NCI-H2107 (cell line): Measurements from ENCODE around the gene SPDYE3.
"Not testable (repeated sequence)": the region's sequence is repeated elsewhere in the genome, so short reads cannot be mapped to it uniquely, and the experiment has no call there.

Experiments
- DNase-seq: peaks from one replicate; lab custom pipeline; 2025; lab: John Stamatoyannopoulos, UW

The SPDYE3 gene

DNA sequence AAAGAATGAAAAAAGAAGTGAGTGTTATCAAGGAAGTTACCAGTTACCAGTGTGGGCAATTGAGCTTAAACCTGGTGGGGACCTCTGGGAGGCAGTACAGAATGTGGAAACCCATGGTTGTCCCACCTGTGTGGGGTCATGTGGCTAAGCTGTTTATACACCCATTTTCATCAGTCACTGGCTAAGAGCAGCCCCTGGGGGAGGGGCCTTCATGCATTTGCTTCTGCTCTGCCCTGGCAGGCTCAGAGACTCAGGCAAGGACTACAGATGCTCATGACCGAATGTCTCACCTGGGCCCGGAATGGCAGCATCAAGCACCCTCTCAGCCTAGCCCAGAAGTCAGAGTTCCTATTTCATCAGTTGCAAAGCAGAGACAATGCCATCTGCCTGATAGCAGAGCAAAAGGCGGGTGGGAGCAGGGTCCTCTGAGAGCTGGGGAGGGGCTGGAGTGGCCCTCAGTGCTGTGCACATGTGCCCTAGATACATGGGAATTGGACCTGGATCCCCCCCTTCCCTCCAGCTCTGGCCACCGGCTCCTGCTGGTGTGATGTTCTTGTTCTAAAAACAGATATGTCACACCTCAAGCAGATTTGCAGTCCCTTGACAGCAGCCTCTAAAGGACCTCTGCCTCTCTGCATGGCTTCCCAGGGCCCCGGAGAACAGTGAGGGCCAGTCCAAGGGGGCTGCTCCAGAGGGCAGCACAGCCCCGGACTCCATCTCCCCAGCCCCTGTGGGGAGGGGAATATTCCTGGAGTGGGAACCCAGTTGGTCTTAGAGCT lies 20.1 kb upstream of the SPDYE3 start:
- not testable (repeated sequence) for DNase-seq

DNA sequence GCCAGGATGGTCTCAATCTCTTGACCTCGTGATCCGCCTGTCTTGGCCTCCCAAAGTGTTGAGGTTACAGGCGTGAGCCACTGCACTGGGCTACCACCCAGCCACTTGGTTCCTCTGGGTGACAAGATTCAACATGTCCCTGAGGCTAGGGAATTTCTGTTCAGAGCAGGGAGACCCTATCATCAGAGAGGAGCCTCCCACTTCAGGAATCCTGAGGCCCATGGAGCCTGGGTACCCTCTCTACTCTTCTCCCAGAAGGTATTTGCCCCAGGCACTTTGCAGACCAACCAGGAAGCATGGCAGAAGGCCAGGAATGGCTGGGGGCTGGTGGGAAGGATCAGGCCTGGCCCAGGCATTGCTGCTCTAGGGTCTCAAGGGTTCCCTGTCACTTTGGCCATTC lies 19.2 kb upstream of the SPDYE3 start:
- DNase-seq: not testable (repeated sequence)

DNA sequence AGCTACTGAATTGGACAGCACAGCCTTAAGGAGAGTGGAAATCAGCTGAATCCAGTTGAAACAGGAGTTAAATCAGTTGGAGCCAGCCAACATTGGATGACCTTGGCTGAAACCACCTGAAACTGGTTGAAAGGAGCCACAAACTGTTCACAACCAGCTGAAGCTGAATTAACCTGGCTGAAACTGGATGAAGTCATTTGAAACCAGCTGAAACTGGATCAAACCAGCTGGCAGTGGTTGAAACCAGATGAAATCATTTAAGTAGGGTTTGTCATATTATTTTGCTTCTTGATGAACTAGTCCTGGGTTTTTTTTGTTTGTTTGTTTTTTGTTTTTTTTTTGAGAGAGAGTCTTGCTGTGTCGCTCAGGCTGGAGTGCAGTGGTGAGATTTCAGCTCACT lies 15.3 kb upstream of the SPDYE3 start:
- not testable (repeated sequence) for DNase-seq

DNA sequence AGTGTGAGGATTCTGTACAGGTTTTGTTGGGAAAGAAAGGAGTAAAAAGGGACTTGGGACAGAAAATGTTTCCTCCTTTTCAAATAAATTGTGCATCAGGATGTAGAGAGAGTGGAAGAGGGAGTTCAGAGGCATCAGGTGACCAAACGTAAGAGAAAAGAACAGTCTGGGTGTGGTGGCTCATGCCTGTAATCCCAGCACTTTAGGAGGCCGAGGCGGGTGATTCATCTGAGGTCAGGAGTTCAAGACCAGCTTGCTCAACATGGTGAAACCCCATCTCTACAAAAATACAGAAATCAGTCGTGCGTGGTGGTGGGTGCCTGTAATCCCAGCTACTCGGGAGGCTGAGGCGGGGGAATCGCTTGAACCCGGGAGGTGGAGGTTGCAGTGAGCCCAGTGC lies 12.2 kb upstream of the SPDYE3 start:
- not testable (repeated sequence) for DNase-seq

DNA sequence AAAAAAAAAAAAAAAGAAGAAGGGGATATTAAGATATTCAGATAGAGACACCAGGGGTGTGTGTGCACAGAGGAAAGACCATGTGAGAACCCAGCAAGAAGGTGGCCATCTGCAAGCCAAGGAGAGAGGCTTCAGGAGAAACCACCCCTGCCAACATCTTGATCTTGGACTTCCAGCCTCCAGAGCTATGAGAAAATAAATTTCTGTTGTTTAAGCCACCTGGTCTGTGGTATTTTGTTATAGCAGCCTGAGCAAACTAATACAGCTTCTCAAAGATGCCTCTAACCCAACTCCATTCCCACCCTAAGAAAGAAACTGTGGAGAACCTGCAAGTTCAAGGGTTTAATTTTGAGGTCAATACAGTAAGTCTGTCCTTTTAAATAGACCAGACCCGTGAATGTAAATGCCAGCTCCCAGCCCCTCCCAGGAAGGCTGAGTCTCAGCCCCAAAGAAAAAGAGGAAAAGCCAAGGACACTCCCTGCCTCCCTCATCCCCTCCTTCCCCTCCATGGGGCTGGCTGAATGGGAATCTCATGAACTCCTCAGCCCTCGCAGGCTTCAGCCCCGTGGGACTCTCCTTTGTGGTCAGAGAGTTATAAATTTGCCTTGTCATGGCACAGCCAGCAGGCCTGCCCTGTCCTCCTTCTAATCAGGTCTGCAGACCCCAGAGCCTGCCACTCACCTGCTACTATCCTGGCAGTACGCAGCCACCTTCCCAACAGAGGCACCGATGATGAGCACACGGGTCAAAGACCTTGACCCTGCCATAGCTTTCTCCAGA lies 9.5 kb upstream of the SPDYE3 start:
- DNase-seq: not testable (repeated sequence)

DNA sequence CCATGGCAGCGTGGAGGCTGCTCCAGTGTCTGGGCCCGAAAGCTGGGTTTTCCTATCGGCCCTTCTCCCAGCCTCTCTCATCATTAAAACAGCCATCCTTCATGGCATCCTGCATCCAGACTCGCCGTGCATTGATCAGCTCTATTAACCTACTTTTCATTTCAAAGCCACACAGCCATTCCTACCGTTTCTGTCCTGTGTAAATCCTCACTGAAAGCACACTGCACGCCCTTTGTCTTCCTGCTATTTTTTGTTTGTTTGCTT lies 8.9 kb upstream of the SPDYE3 start:
- DNase-seq: not testable (repeated sequence)

DNA sequence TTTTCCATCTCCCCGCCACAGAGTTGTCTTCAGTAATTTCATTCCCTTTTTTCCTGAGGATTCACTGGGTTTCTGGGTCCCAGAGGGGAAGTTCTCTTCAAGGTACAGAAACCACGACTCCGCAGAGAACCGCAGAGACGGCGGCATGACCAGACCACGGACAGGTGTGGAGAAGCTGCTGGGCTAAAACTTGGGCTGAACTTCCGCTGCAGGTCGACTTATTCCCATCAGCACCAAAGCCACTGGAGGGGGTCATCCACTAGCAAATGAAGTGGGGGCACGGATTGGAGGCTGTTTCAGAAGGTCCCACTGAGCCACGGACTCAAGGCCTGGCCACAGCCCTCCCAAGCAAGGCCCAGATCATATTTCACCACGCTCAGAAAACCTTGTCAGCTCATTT lies 3.0 kb upstream of the SPDYE3 start:
- not testable (repeated sequence) for DNase-seq

DNA sequence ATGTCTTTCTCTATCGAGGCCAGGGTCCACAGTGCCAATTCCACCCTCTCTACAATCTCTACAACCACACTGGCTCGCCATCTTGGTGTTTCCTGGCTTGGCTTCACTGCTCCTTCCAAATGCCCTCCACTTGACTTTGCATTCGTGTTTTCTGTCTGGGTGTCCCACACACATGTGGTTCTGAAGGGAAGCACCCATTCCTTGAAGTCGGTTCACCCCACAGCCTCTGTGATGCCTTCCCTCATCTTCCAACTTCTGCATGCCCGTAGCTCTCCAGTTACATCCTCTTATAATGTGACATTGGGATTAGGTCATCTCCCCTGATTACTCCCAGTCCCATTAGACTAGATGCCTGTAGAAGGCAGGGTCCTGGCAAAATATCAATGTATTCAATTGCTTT lies 10.8 kb downstream of the SPDYE3 start:
- DNase-seq: not testable (repeated sequence)

DNA sequence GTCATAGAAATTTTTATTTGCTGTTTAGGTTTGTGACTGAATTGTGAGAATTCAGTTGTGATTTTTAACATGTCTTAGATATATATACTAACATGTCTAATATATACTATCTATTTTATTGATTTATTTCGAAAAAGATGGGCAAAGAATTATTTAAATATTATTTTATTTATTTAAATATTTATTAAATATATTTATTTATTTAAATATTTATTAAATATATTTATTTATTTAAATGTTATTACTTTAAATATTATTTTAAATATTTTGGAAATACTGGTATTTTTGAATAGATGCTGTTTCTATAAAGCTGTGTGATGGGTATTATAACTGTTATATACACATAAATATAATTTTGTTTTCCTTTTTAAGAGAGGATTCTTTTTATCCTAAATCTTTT lies 14.1 kb downstream of the SPDYE3 start:
- not testable (repeated sequence) for DNase-seq

DNA sequence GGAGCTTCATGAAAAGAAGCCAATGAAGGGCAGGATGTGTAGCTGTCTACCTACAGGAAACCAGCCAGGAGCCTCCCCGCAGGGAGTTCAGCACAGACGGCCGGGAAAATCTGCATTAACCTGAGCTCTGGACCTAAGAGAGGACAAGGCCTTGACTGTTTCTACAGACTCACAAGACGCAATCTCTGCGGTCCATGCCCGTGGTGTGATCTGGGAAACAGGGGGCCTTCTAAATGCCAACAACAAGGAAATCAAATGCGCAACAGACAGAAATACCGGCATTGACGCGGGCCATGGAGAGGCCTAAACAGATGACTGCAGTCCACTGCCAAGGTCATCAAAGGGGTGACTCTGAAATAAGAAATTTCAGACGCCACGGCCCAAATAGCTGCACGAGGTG lies 16.7 kb downstream of the SPDYE3 start:
- DNase-seq: not testable (repeated sequence)

DNA sequence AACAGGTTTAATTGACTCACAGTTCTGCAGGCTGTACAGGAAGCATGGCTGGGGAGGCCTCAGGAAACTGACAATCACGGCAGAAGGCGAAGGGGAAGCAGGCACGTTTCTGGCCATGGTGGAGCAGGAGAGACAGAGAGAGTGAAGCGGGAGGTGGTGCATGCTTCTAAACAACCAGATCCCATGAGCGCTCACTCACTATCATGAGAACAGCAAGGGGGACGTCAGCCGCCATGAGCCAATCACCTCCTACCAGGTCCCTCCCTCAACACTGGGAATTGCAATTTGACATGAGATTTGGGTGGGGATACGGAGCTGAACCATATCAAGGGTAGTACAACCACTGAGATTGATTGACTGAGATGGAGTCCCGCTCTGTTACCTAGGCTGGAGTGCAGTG lies 18.2 kb downstream of the SPDYE3 start:
- DNase-seq: not testable (repeated sequence)

DNA sequence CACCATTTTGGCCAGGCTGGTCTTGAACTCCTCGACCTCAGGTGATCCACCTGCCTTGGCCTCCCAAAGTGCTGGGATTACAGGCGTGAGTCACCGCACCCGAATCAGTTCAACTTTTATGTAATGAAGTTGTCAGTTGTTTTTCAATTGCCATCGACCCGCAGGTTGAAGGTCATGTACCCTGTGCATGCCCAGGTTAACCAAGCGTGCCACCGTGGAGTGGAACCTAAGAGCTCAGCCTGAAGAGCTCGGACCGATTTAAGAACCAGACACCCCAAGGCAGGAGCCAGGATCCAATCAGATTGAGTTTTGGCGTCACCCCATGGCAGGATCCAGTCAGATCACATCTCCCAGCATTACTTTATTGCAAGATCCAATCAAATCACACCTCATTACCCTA lies 19.4 kb downstream of the SPDYE3 start:
- DNase-seq: not testable (repeated sequence)

DNA sequence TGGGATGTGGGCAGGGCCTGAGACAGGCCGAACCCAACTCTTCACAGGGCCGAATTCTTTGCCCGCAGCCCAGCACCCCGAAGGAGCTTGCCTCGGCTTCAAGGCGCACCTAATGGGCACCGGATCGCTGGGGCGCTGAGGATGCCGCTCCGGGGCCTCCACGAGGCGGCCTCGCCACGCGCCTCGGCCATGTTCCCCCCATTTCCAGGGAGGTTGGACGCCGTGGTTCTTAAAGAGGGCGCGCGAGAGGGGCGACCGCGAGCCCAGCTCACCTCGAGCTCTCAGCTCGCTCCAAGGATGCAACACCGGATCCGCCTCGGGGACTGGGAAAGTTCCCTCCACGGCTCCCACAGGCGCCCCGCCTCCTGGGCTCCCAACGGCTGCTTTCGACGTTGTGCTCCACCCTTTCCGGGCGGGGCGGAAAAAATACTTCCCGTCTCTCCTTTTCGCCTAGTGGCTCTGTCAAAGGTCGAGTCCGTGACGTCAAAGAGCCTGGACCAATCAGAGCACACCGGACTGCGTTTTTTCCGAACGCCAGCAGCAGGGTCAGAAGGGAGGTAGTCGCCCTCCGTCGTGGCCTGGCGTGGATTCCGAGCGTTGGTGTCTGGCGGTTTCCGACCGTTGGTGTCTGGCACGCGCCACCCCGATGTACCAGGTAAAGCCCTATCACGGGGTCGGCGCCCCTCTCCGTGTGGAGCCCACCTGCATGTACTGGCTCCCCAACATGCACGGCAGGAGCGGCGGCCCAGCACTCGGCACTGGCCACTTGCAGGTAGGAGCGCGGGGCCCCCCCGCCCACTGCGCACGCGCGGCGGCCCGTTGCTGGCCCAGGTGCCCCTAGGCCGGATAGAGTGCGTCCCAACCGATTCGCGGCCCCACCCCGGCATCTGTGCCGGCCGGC lies 28.3 kb downstream of the SPDYE3 start:
- DNase-seq: peak; percentile 63

DNA sequence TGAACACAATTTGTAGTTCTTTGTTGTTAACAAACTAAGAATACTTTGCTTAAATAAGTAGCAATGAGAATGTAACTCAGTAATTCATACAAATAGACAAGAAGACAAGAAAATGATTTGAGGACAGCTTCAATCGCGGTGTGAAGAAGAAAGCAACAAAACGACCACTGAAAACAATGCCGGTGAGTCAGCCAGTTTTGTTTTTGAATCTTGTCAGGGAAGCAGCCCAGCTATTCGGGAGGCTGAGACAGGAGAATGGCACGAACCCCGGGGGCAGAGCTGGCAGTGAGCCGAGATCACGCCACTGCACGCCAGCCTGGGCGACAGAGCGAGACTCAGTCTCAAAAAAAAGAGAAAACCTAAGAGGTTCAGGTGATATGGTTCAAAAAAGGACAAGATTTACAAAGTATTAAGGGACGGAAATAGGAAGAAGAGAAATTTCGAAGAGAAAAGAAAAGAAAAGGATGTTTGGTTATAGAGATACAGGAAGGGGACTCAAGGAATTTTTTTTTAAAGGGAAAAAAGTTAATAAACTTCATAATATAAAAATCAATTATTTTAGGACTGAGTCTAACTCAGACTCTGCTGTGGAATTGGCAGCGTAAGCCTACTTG lies 30.7 kb downstream of the SPDYE3 start:
- DNase-seq: not testable (repeated sequence)

DNA sequence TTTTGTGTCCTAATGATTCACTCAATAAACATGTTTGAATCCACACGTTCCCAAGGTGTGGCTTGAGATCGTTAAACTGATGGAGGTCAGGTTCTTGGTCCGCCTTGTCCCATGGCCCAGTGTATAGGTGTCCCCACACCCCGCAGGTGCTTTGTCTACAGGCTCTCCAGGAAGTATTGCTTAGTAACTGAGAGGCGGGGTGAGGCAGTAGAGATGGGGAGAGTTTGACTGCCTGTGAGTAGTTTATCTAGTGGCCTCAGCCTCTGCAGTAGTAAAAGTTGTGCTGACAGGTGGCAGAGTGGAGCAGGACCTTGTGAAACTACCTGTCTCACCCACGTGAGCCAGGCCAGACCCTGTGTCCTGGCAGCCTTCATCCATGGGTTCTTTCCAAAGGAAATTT lies 33.8 kb downstream of the SPDYE3 start:
- not testable (repeated sequence) for DNase-seq

DNA sequence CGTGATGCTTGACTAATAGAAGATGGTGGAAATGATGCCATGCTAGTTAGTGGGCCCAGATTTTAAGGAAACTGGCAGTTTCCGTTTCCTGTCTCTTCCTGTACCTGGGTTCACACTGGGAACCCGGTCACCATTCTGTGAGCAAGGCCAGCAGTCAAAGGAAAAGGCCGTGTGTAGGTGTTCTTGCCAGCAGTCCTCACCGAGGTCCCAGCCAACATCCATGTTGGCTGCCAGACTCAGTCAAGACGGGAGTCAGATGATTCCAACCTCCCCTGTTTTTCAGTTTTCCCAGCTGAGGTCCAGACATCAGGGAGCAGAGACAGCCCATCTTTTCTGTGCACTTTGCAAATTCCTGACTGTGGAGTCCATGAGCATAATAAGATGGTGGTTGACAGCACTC lies 35.3 kb downstream of the SPDYE3 start:
- no peak for DNase-seq

DNA sequence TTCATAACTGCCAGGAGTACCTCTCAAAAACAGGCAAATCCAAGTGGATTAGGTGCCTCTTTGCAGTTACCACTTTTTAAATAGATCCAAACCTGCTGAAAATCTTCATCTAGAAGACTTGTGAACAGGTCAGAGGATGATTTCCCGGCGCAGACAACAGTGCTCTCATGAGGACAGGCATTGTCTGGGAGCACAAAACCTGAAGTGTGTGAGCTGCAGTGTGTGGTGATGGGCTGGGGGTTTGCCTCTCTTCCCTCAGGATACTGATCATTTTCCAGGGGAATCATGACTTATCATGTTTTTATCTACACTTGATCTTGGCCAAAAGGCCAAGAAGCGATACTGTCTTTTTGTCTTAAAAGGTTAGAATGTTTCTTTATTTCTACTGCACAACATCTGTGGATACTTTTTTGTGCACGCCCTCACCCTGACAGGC lies 36.6 kb downstream of the SPDYE3 start:
- DNase-seq: not testable (repeated sequence)

DNA sequence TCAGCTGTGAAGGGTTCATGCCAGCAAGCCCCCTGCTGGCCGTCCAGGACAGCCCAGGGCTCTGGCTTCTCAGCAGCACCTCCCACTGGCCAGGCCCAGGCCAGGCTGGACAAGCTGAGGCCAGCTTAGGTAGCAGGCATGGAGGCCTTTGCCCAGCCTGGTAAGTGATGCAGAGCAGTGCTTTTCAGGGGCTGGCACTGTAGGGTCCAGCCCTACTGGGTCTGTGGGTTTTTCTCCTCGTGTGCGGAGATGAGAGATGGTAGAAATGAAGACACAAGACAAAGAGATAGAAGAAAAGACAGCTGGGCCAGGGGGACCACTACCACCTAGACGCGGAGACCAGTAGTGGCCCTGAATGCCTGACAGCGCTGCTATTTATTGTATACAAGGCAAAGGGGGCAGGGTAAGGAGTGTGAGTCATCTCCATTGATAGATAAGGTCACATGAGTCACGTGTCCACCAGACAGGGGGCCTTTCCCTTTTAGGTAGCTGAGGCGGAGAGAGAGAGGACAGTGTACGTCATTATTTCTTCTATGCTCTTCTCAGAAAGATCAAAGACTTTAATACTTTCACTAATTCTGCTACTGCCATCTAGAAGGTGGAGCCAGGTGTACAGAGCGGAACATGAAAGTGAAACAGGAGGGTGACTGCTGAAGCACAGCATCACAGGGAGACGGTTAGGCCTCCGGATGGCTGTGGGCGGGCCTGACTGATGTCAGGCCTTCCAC lies 37.2 kb downstream of the SPDYE3 start:
- DNase-seq: not testable (repeated sequence)

DNA sequence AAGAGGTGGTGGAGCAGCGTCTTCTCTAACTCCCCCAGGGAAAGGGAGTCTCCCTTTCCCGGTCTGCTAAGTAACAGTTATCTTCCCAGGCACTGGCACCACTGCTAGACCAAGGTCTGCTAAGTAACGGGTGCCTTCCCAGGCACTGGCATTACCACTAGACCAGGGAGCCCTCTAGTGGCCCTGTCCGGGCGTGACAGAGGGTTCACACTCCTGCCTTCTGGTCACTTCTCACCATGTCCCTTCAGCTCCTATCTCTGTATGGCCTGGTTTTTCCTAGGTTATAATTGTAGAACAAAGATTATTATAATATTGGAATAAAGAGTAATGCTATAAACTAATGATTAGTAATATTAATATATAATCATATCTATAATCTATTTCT lies 37.8 kb downstream of the SPDYE3 start:
- DNase-seq: not testable (repeated sequence)

DNA sequence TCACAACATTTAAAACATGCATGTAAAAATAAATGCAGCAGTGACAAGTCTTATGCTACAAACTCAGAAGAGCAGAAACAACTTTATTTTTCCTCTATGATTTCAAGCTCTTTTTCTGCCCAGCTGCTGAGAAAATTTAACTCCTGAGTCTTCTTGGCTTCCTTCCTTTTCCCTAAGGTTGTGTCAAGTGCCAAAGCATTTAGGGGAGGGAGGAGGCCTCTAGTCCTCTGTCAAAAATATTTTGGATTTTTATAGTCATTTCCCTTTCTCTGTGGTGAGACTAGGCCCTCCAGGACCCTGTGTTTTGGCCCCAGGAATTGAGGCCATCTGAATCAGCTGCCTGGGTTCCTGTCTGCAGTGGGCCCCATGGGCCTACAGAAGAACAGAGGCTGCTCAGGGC lies 39.4 kb downstream of the SPDYE3 start:
- no peak for DNase-seq

DNA sequence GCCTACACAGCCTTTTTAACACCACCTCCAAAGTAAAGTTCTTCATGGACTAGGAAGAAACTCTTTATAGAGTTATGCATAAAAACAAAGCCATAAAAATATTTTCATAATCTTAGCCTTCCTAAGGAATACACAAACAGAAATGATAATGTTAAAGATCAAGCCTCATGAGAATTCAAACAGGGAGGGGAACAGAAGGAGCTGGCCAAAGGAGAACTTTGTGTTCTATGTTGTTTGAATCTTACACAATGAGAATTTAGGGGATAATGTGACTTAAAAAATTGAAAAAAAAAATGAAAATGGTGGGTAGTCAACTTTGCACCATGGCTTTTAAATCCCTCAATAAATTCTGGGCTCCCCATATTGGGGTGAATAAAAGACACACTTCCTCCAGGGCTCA lies 41.3 kb downstream of the SPDYE3 start:
- no peak for DNase-seq
